GM21423 (cell line): ENCODE data around the gene PCBP4.

ENCODE experiments used
- ATAC-seq: cut with Tn5 transposase; IDR thresholded peaks from one replicate; pipeline ENCODE4 v1.9.1; 2021; ENCODE audit warnings: mild to moderate bottlenecking, moderate library complexity; ENCODE audit not compliant: unreplicated experiment

Gene PCBP4

GRCh38 chr3:51955893-51956770, 11.1 kb downstream of the PCBP4 start:
- no peak for ATAC-seq

- no peak for ATAC-seq
Measured at GRCh38 chr3:51955175-51955892, 11.9 kb downstream of the PCBP4 start, which contains the start of gene GPR62. TSS of gene GPR62 (plus strand) at chr3:51955381. CDS start at chr3:51955653, 272 bp downstream.

- ATAC-seq = no peak
Measured at GRCh38 chr3:51954713-51955112, 12.5 kb downstream of the PCBP4 start.

- ATAC-seq = no peak
Measured at GRCh38 chr3:51954105-51954504, 13.1 kb downstream of the PCBP4 start.

GRCh38 chr3:51953445-51953844, 13.8 kb downstream of the PCBP4 start:
- ATAC-seq = no peak

- ATAC-seq = no peak
Measured at GRCh38 chr3:51950899-51951298, 16.4 kb downstream of the PCBP4 start.

- no peak for ATAC-seq
Measured at GRCh38 chr3:51949121-51949520, 18.1 kb downstream of the PCBP4 start.

- ATAC-seq = no peak
Measured at GRCh38 chr3:51948016-51948580, 19.2 kb downstream of the PCBP4 start.

GRCh38 chr3:51947215-51947900, 19.9 kb downstream of the PCBP4 start:
- no peak for ATAC-seq

- no peak for ATAC-seq
Measured at GRCh38 chr3:51946796-51947195, 20.5 kb downstream of the PCBP4 start.

GRCh38 chr3:51945926-51946705, 21.1 kb downstream of the PCBP4 start:
- no peak for ATAC-seq

GRCh38 chr3:51945031-51945840, 22.0 kb downstream of the PCBP4 start:
- no peak for ATAC-seq

- no peak for ATAC-seq
Measured at GRCh38 chr3:51944451-51945021, 22.7 kb downstream of the PCBP4 start.

- ATAC-seq = no peak
Measured at GRCh38 chr3:51943451-51944391, 23.5 kb downstream of the PCBP4 start.

- peak; percentile 28 for ATAC-seq
Measured at GRCh38 chr3:51942603-51943450, 24.4 kb downstream of the PCBP4 start.

GRCh38 chr3:51941798-51942602, 25.3 kb downstream of the PCBP4 start, which contains the start of the genes PARP3 and RRP9:
TSS of gene PARP3 (plus strand) at chr3:51942363. CDS start at chr3:51943356, 993 bp downstream.
TSS of gene RRP9 (minus strand) at chr3:51941904. CDS start at chr3:51941867, 37 bp downstream.
- ATAC-seq = peak; percentile 86
